ENCODE results near the gene FN1.

FN1 gene

DNA sequence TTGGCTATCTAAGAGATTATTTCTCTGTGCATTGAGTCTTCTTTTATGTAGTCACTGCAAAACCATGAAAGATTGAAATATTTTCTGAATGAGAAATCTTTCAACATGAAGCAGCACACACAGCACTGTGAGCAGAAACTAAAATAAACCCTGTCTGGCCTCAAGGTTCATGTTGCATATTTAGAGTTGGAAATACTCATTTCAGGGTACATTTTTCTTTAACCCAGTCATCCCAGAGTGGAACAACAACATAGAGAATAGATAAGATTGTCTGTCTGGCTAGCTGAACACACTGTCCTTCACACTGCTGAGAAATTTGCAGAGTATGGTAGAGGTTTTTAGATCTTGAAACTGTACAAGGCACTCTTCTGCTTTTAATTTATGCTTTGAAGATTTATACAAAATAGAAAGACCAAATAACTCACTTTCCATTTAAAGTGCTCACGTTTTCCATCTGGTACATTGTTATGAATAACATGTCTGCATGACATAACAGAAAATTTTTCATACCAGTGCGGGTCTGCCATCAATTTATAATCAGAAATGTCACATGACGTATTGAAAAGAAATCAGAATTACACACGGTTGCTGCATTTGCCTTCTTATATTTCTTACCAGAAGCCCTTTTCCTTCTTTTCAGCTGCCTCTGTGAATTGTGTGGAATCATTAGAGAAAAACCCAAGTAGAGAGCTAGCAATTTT, 25.0 kb upstream of the FN1 start:
- H3K4me3 ChIP-seq (ENCODE audit: low read depth, low read length) = no peak overlapping the region
- H3K9me3 ChIP-seq (ENCODE audit: control insufficient read depth, insufficient read depth, low read length) = no peaks in the 10 kb centered on the region
- H3K27ac ChIP-seq (ENCODE audit: low read depth, low read length) = no peak overlapping the region
- H3K4me1 ChIP-seq (ENCODE audit: control insufficient read depth, insufficient read depth, low read length) = no peaks in the 10 kb centered on the region
- H3K27me3 ChIP-seq (ENCODE audit: control insufficient read depth, insufficient read depth, low read length) = no peaks in the 10 kb centered on the region
- H3K9ac ChIP-seq (ENCODE audit: low read depth, low read length) = no peak overlapping the region
- no peaks in the 10 kb centered on the region for H3K36me3 ChIP-seq (ENCODE audit: control insufficient read depth, insufficient read depth, low read length)

GRCh38 chr2:215455958-215456357, 20.1 kb upstream of the FN1 start:
- Histone ChIP-seq H3K4me1 (ENCODE audit: control insufficient read depth, insufficient read depth, low read length) (peaks cover 5% of the 10 kb centered on the region; the same call in 1 of the 2 replicates), H3K27ac (ENCODE audit: low read depth, low read length) (no peak overlapping the region), H3K9ac (ENCODE audit: low read depth, low read length) (no peak overlapping the region), H3K36me3 (ENCODE audit: control insufficient read depth, insufficient read depth, low read length) (no peaks in the 10 kb centered on the region), H3K27me3 (ENCODE audit: control insufficient read depth, insufficient read depth, low read length) (no peaks in the 10 kb centered on the region), H3K4me3 (ENCODE audit: low read depth, low read length) (no peak overlapping the region), H3K9me3 (ENCODE audit: control insufficient read depth, insufficient read depth, low read length) (no peaks in the 10 kb centered on the region)

GRCh38 chr2:215454519-215455246, 18.8 kb upstream of the FN1 start:
- Histone ChIP-seq H3K36me3 (ENCODE audit: control insufficient read depth, insufficient read depth, low read length) (no peaks in the 10 kb centered on the region), H3K4me3 (ENCODE audit: low read depth, low read length) (no peak overlapping the region), H3K9ac (ENCODE audit: low read depth, low read length) (no peak overlapping the region), H3K9me3 (ENCODE audit: control insufficient read depth, insufficient read depth, low read length) (no peaks in the 10 kb centered on the region), H3K4me1 (ENCODE audit: control insufficient read depth, insufficient read depth, low read length) (peaks cover 5% of the 10 kb centered on the region; the same call in 1 of the 2 replicates), H3K27me3 (ENCODE audit: control insufficient read depth, insufficient read depth, low read length) (no peaks in the 10 kb centered on the region), H3K27ac (ENCODE audit: low read depth, low read length) (no peak overlapping the region)

DNA sequence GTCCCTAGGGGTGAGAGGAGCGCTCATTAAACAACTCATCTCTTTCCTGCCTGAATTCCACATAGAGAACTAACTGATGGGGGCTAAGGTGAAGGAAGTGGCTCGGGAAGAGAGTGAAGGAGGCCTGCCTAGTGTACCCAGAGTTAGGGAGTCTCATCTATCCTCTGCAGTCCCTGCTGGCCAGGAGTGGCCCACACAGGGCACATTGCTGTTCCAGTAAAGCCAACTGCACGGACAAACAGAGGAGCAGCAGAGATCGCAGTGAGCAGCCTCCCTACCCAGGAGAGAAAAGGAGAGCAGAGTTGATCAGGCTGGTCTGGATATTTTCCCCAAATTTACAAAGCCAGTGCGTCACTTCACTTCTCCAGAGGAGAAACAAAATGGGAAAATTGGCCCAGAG, 16.9 kb upstream of the FN1 start:
- peaks cover 5% of the 10 kb centered on the region; the same call in 1 of the 2 replicates for H3K4me1 ChIP-seq (ENCODE audit: control insufficient read depth, insufficient read depth, low read length)
- H3K27me3 ChIP-seq (ENCODE audit: control insufficient read depth, insufficient read depth, low read length) = no peaks in the 10 kb centered on the region
- no peak overlapping the region for H3K27ac ChIP-seq (ENCODE audit: low read depth, low read length)
- no peak overlapping the region for H3K9ac ChIP-seq (ENCODE audit: low read depth, low read length)
- H3K9me3 ChIP-seq (ENCODE audit: control insufficient read depth, insufficient read depth, low read length) = no peaks in the 10 kb centered on the region
- H3K36me3 ChIP-seq (ENCODE audit: control insufficient read depth, insufficient read depth, low read length) = no peaks in the 10 kb centered on the region
- no peak overlapping the region for H3K4me3 ChIP-seq (ENCODE audit: low read depth, low read length)

DNA sequence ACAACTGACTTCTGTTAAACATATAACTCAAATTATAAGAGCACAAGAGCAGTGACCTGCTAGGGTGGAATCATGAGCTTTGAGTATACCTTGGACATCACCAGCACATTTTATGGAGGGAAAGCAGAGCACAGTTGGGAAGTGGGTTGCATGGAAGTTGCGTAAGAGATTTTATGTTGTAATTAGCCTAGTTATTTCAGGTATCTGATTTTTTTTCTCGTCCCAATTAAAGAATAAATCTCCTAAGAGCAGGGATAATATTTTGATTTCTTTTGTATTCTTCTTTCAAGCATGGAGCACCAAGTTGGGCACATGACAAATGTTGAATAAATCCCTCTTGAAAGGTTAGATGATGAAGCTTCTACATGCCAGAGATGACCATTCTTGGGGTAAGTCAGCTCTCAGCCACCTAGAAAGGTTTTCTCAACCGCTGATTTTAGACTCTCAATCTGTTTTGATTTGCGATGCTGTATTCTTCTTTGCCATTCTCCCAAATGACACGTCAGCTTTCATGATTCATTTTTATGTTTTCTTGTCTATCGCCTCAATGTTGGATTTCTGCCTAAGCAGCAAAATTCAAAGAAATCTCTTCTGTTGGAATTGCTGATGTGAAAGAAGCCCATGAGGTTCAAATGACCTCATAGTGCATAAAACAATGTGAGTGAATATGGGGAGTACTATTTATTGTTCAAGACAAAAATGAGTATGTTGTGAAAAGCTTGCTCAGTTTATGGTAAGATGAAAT, 15.3 kb upstream of the FN1 start:
- no peaks in the 10 kb centered on the region for H3K36me3 ChIP-seq (ENCODE audit: control insufficient read depth, insufficient read depth, low read length)
- H3K9ac ChIP-seq (ENCODE audit: low read depth, low read length) = no peak overlapping the region
- no peaks in the 10 kb centered on the region for H3K27me3 ChIP-seq (ENCODE audit: control insufficient read depth, insufficient read depth, low read length)
- no peak overlapping the region for H3K27ac ChIP-seq (ENCODE audit: low read depth, low read length)
- peaks cover 5% of the 10 kb centered on the region; the same call in 1 of the 2 replicates for H3K4me1 ChIP-seq (ENCODE audit: control insufficient read depth, insufficient read depth, low read length)
- no peak overlapping the region for H3K4me3 ChIP-seq (ENCODE audit: low read depth, low read length)
- H3K9me3 ChIP-seq (ENCODE audit: control insufficient read depth, insufficient read depth, low read length) = no peaks in the 10 kb centered on the region

GRCh38 chr2:215450188-215451011, 14.5 kb upstream of the FN1 start:
- no peak overlapping the region for H3K27ac ChIP-seq (ENCODE audit: low read depth, low read length)
- H3K9me3 ChIP-seq (ENCODE audit: control insufficient read depth, insufficient read depth, low read length) = no peaks in the 10 kb centered on the region
- H3K27me3 ChIP-seq (ENCODE audit: control insufficient read depth, insufficient read depth, low read length) = no peaks in the 10 kb centered on the region
- no peaks in the 10 kb centered on the region for H3K36me3 ChIP-seq (ENCODE audit: control insufficient read depth, insufficient read depth, low read length)
- H3K4me3 ChIP-seq (ENCODE audit: low read depth, low read length) = no peak overlapping the region
- no peak overlapping the region for H3K9ac ChIP-seq (ENCODE audit: low read depth, low read length)
- peaks cover 5% of the 10 kb centered on the region; the same call in 1 of the 2 replicates for H3K4me1 ChIP-seq (ENCODE audit: control insufficient read depth, insufficient read depth, low read length)

GRCh38 chr2:215447673-215448081, 11.8 kb upstream of the FN1 start:
- Histone ChIP-seq H3K27me3 (ENCODE audit: control insufficient read depth, insufficient read depth, low read length) (no peaks in the 10 kb centered on the region), H3K4me1 (ENCODE audit: control insufficient read depth, insufficient read depth, low read length) (no peaks in the 10 kb centered on the region), H3K36me3 (ENCODE audit: control insufficient read depth, insufficient read depth, low read length) (no peaks in the 10 kb centered on the region), H3K9ac (ENCODE audit: low read depth, low read length) (no peak overlapping the region), H3K9me3 (ENCODE audit: control insufficient read depth, insufficient read depth, low read length) (no peaks in the 10 kb centered on the region), H3K4me3 (ENCODE audit: low read depth, low read length) (no peak overlapping the region), H3K27ac (ENCODE audit: low read depth, low read length) (no peak overlapping the region)

GRCh38 chr2:215447056-215447455, 11.2 kb upstream of the FN1 start:
- Histone ChIP-seq H3K9ac (ENCODE audit: low read depth, low read length) (no peak overlapping the region), H3K36me3 (ENCODE audit: control insufficient read depth, insufficient read depth, low read length) (no peaks in the 10 kb centered on the region), H3K4me1 (ENCODE audit: control insufficient read depth, insufficient read depth, low read length) (no peaks in the 10 kb centered on the region), H3K27me3 (ENCODE audit: control insufficient read depth, insufficient read depth, low read length) (no peaks in the 10 kb centered on the region), H3K4me3 (ENCODE audit: low read depth, low read length) (no peak overlapping the region), H3K27ac (ENCODE audit: low read depth, low read length) (no peak overlapping the region), H3K9me3 (ENCODE audit: control insufficient read depth, insufficient read depth, low read length) (no peaks in the 10 kb centered on the region)

DNA sequence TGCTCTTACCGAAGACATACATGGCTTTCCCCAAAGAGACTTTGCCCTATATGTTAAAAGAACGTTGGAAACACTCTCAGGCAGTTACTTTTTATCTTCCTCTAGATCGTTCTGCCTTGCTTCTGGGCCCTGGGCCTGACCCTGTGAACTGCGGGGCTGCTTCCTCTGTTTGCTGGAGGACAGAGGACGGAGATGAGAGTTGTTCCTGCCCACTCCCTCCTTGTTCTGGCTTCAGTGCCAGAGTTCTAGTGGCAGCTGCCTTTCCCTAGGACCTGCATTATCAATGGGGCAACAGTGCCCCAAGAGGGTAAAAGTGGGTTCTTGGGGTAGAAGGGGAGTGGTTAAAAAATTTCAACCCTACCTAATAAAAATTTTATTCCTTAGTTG, 6.5 kb upstream of the FN1 start:
- Histone ChIP-seq H3K4me1 (ENCODE audit: control insufficient read depth, insufficient read depth, low read length) (peaks cover 5% of the 10 kb centered on the region; the same call in 1 of the 2 replicates), H3K4me3 (ENCODE audit: low read depth, low read length) (no peak overlapping the region), H3K27me3 (ENCODE audit: control insufficient read depth, insufficient read depth, low read length) (no peaks in the 10 kb centered on the region), H3K9ac (ENCODE audit: low read depth, low read length) (no peak overlapping the region), H3K27ac (ENCODE audit: low read depth, low read length) (no peak overlapping the region), H3K9me3 (ENCODE audit: control insufficient read depth, insufficient read depth, low read length) (no peaks in the 10 kb centered on the region), H3K36me3 (ENCODE audit: control insufficient read depth, insufficient read depth, low read length) (no peaks in the 10 kb centered on the region)

DNA sequence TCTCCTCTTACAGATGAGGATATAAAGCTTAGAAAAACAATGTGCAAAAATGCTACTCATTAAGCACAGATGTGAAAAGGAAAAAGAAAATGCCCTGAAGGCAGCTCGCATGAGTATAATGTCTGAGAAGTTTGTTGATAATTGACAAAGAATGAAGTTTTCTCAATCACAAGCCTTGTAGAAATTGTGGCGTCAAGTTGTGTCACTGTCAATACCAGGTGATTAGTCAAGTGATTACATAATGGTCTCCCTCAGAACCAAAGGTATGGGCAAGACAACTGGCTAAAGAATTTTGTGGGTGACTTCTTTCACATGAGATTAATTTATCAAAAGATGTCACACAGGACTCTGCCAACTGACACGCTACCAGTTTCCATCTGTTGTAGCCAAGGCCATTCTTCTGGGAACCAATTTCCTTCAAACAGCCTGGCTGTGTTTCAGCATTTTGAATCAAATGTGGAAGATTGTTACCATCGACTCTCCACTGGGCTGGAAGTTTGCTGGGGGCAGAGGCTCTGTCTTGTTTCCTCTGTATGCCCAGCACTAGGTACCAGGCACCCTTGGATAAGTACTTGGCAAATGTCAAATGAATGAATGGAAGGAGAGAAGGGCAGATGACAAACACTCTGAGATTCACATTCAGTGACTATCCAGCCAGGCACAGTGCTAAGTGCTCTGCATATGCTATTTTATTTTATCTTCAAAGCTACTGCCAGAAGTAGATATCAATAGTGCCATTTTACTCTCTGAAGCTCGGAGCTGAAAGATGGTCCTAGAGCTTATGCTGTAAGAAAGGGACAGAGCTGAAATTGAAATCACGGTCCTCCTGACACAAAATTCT, 5.9 kb upstream of the FN1 start:
- no peaks in the 10 kb centered on the region for H3K36me3 ChIP-seq (ENCODE audit: control insufficient read depth, insufficient read depth, low read length)
- H3K9me3 ChIP-seq (ENCODE audit: control insufficient read depth, insufficient read depth, low read length) = no peaks in the 10 kb centered on the region
- peaks cover 9% of the 10 kb centered on the region for H3K4me1 ChIP-seq (ENCODE audit: control insufficient read depth, insufficient read depth, low read length)
- H3K27ac ChIP-seq (ENCODE audit: low read depth, low read length) = no peak overlapping the region
- no peaks in the 10 kb centered on the region for H3K27me3 ChIP-seq (ENCODE audit: control insufficient read depth, insufficient read depth, low read length)
- H3K9ac ChIP-seq (ENCODE audit: low read depth, low read length) = no peak overlapping the region
- no peak overlapping the region for H3K4me3 ChIP-seq (ENCODE audit: low read depth, low read length)
